K562 (cell line): ENCODE results near the gene FOXS1. TPM values are rescaled to one million over a fixed set of nuclear protein-coding genes. Genes with fewer than 3 reads are reported as not detected.

Experiments
- CUX1 ChIP-seq: fragments of 200-800 bp; sonication (Bioruptor generic); IDR thresholded peaks from 2 replicates; pipeline ENCODE4 v1.6.1; 2016; ENCODE audit warnings: missing genetic modification characterization, missing compliant biosample characterization
- MTA3 ChIP-seq: fragments of 450-650 bp; formaldehyde crosslinking; IDR thresholded peaks from 2 replicates; pipeline ENCODE4 v1.6.1; 2017; ENCODE audit warnings: mild to moderate bottlenecking, borderline replicate concordance
- POU5F1 ChIP-seq: fragments of 150-350 bp; IDR thresholded peaks from 2 replicates; pipeline ENCODE4 v1.6.1; 2014; ENCODE audit warnings: borderline replicate concordance, low read length, low read depth, mild to moderate bottlenecking; ENCODE audit not compliant: partially characterized antibody
- ZNF444 ChIP-seq: fragments of 250-450 bp; sonication (Bioruptor Pico); IDR thresholded peaks from 2 replicates; pipeline ENCODE4 v1.4.0; 2020; ENCODE audit warnings: mild to moderate bottlenecking, moderate library complexity
- polyA plus RNA-seq, 8 experiments: library from polyadenylated mRNA; depleted of rRNA in 4 of 8; stranded (reverse) in 5 of 8; unstranded in 3 of 8; fragments of >200 nt; fragmentation: Nextera tagmentation in 2 of 8; fragmentation: Illumina TruSeq in 1 of 8; extraction: Ambion mirVana in 2 of 8; extraction: Trizol in 1 of 8; gene quantifications; 2 replicates each; pipeline versions ENCODE4 v1.2.1 to v1.2.3, GENCODE V29; 2011 to 2014; ENCODE audit warnings: inconsistent platforms in 1 of 8, missing spikeins in 1 of 8
- total RNA-seq, 7 experiments: library from RNA; depleted of rRNA in 6 of 7; stranded (reverse); fragments of >200 nt in 6 of 7; fragmentation: Illumina TruSeq in 2 of 7; extraction: Trizol in 2 of 7; gene quantifications; 2 replicates each; pipeline versions ENCODE4 v1.2.1 to v1.2.3, GENCODE V29; 2011 to 2021; ENCODE audit warnings: low replicate concordance in 1 of 7

FOXS1 gene
- total and polyA plus RNA-seq, 9 of the 15 experiments (the other 6 are each of a cell fraction or from before 2014, with no cell fraction given) = not detected

DNA sequence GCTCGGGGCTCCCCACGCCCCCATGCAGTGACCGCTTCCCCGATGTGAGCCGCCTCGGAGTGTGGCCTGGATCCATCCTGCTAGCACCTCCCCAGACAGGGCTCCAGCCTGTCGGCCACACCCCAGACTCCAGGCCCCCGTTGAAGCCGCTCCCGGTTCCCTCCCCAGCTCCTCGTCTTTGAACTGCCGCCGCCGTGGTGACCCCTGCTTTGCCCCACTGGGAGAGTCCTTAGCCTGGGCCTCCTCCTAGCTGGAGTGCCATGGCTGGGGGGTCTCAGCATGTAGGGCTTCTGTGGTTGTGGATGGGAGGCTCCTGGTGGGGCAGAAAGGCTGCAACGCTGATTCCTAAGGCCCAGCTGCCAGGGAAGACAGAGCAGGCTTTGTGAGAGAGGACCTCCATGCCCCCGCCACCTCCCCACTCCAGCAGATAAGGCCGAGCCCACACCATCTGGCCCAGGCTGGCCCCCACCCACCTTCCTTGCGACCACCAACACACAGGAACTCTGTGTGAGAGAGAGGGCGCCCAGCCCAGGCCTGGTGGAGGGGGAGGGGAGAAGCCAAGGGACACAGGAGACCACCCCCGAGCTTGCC lies 11.4 kb downstream of the FOXS1 start (continued):
- TF ChIP-seq CUX1 (no peak), ZNF444 (no peak), POU5F1 (no peak), MTA3 (no peak)
